PC-3 (cell line): Measurements from ENCODE around the gene MFAP3. TPM values are rescaled to one million over a fixed set of nuclear protein-coding genes. Genes with fewer than 3 reads are reported as not detected.

ENCODE experiments used
- ATAC-seq: fragments of 200-7000 bp; cut with Tn5 transposase; 2 replicates; pipeline ENCODE4 v1.9.1; 2020; ENCODE audit warnings: mild to moderate bottlenecking, moderate library complexity
- Bru-seq: library from RNA; stranded (reverse); fragments of 400-500 nt; gene quantifications from one replicate; lab custom pipeline; 2021; lab: Mats Ljungman, UMichigan
- BruChase-seq, 2 experiments: library from RNA; stranded (reverse); fragments of 400-500 nt; gene quantifications; one replicate each; lab custom pipeline; 2021; lab: Mats Ljungman, UMichigan
- BruUV-seq: library from RNA; stranded (reverse); fragments of 400-500 nt; replicated peaks from 2 replicates; lab custom pipeline; 2021; lab: Mats Ljungman, UMichigan
- CTCF ChIA-PET: fragments of 300-600 bp; sonication (Branson Sonifier 250); formaldehyde crosslinking; loops from one replicate; lab custom pipeline; 2022; ENCODE audit warnings: antibody characterized with exemption; lab: Charles Lee
- POLR2A ChIA-PET: fragments of 300-600 bp; sonication (Branson Sonifier 250); formaldehyde crosslinking; loops from one replicate; lab custom pipeline; 2022; ENCODE audit warnings: antibody characterized with exemption; ENCODE audit not compliant: unreplicated experiment; lab: Charles Lee
- DNase-seq: peaks from one replicate; pipeline ENCODE4 v3.0.0-alpha.2; 2015
- H2AFZ ChIP-seq: fragments of 300-600 bp; sonication (generic); 2 replicates; pipeline ENCODE4 v1.6.0; 2016; ENCODE audit warnings: antibody characterized with exemption, low read length
- H3F3A ChIP-seq: fragments of 300-600 bp; sonication (generic); one replicate; pipeline ENCODE4 v1.6.0; 2017; ENCODE audit warnings: antibody characterized with exemption, low read length, control low read depth, mild to moderate bottlenecking; ENCODE audit not compliant: unreplicated experiment
- H3K27ac ChIP-seq: fragments of 300-600 bp; sonication (generic); 2 replicates; pipeline ENCODE4 v1.5.1; 2016; ENCODE audit warnings: mild to moderate bottlenecking, low read length
- H3K27me3 ChIP-seq: fragments of 300-600 bp; sonication (generic); 2 replicates; pipeline ENCODE4 v1.6.1; 2016; ENCODE audit warnings: low read length, mixed read lengths
- H3K36me3 ChIP-seq: fragments of 300-600 bp; sonication (generic); 2 replicates; pipeline ENCODE4 v1.6.1; 2016; ENCODE audit warnings: low read depth, mixed run types, low read length, mixed read lengths
- H3K4me1 ChIP-seq: fragments of 300-600 bp; sonication (generic); 2 replicates; pipeline ENCODE4 v1.5.1; 2016; ENCODE audit warnings: low read length; ENCODE audit not compliant: insufficient read depth
- H3K4me2 ChIP-seq: fragments of 300-600 bp; sonication (generic); 2 replicates; pipeline ENCODE4 v1.6.0; 2016; ENCODE audit warnings: low read length
- H3K4me3 ChIP-seq: fragments of 300-600 bp; sonication (generic); 2 replicates; pipeline ENCODE4 v1.5.1; 2016; ENCODE audit warnings: mild to moderate bottlenecking, low read length, mixed read lengths
- H3K79me2 ChIP-seq: fragments of 300-600 bp; sonication (generic); 2 replicates; pipeline ENCODE4 v1.6.1; 2017; ENCODE audit warnings: low read length, mixed read lengths
- H3K9ac ChIP-seq: fragments of 300-600 bp; sonication (generic); 2 replicates; pipeline ENCODE4 v1.6.0; 2016; ENCODE audit warnings: mild to moderate bottlenecking, low read length
- H3K9me2 ChIP-seq: fragments of 300-600 bp; sonication (generic); replicated peaks from 2 replicates; pipeline ENCODE4 v1.6.1; 2016; ENCODE audit warnings: mixed run types, low read length, mixed read lengths
- H3K9me3 ChIP-seq: fragments of 300-600 bp; sonication (generic); 2 replicates; pipeline ENCODE4 v1.6.1; 2016; ENCODE audit warnings: low read length, mixed read lengths
- H4K20me1 ChIP-seq: fragments of 300-600 bp; sonication (generic); 2 replicates; pipeline ENCODE4 v1.6.1; 2016; ENCODE audit warnings: low read length, mixed read lengths
- EZH2 ChIP-seq: fragments of 300-600 bp; sonication (generic); IDR thresholded peaks from one replicate; pipeline ENCODE4 v1.6.1; 2017; ENCODE audit warnings: antibody characterized with exemption, mild to moderate bottlenecking, low read length; ENCODE audit not compliant: unreplicated experiment
- EZH2phosphoT487 ChIP-seq: fragments of 300-600 bp; sonication (generic); IDR thresholded peaks from 2 replicates; pipeline ENCODE4 v1.6.1; 2018; ENCODE audit warnings: mild to moderate bottlenecking, antibody characterized with exemption, low read length, borderline replicate concordance
- intact Hi-C: fragments of 100-400 bp; cut with micrococcal nuclease; formaldehyde crosslinking; loops from 2 replicates; pipeline ENCODE4 v1.9.0; 2023
- long read RNA-seq: library from polyadenylated mRNA; unstranded; transcript quantifications from one replicate; pipeline ENCODE4 v2.0.0, GENCODE V29; 2021; ENCODE audit not compliant: unreplicated experiment
- total RNA-seq: library from RNA; depleted of rRNA; stranded (reverse); fragments of >200 nt; gene quantifications from 2 replicates; pipeline ENCODE4 v1.2.3, GENCODE V29; 2014; rRNA removed
- TF ChIP-seq, protein P1 (sequence below): fragments of 300-600 bp; sonication (generic); conservative IDR thresholded peaks from 2 replicates; pipeline ENCODE4 v1.5.1; 2017; ENCODE audit warnings: antibody characterized with exemption, low read depth, mild to moderate bottlenecking, low read length

The MFAP3 gene
- total RNA-seq (17.7 and 21.1 TPM in 2 replicates), Bru-seq, nascent RNA (percentile 80 among the genes with signal in this experiment), BruChase-seq, experiment 1, labeled RNA remaining after a 6-hour chase (percentile 83 among the genes with signal in this experiment), BruChase-seq, experiment 2, labeled RNA remaining after a 2-hour chase (percentile 84 among the genes with signal in this experiment)
- long read RNA-seq, transcript MFAP3-212 (3 exons, 643 nt), result major isoform, 48 of 68 reads
- long read RNA-seq, partial matches to known transcripts, result 5 of 68 reads
- long read RNA-seq, other reads (novel, unspliced or antisense), result 14 of 68 reads

DNA sequence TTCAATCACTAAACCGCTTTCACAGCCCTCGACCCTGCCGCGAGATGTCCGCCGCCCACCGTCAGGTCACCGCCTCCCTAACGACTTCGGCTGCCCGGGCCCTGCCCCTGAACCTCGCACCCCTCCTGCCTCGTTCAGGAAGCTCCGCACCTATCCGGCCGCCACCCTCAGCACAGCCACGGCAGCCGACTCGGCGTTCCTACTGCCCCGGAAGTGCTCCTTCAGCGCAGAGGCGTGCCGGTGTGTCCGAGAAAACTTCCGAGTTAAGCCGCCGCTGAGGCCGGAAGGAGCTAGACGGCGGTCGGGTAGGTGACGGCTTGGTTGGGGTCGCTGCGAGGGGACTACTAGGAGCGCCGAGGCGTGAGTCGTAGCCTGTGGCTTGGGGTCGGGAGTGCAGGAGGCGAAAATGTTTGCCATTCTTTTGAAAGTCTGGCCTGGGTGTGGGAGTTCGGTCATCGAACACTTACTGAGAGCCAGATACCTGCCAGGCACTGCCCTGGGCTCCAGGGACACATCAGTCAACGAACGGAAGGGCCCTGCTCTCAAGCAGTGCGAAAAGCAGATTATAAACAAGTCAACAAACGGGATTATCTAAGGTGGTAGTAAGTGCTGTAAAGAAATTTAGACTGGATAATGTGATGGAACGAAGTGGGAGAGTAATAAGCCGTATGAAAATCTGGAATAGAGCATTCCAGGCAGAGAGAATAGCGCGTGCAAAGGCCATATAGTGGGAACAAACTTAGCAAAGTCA, at the start of gene MFAP3, which contains the start of gene FAM114A2:
Gene MFAP3, plus strand, starts transcription at position 261 of the 751 bp plus-strand sequence. CDS start 10,756 bp downstream, outside the sequence.
Gene FAM114A2, minus strand, starts transcription at position 204 of the 751 bp plus-strand sequence. CDS start 3,957 bp downstream, outside the sequence.
- no peaks in the 10 kb centered on the region for H3K9me3 ChIP-seq
- POLR2A ChIA-PET, result interaction anchor here (0.5 to 0.7 kb wide), 3 partner anchors 15 to 607 kb away, joined by 3 to 15 read pairs (median 3); no protein-coding TSS in a partner anchor
- H3K79me2 ChIP-seq, result peaks cover 28% of the 10 kb centered on the region
- TF ChIP-seq, protein P1, sequence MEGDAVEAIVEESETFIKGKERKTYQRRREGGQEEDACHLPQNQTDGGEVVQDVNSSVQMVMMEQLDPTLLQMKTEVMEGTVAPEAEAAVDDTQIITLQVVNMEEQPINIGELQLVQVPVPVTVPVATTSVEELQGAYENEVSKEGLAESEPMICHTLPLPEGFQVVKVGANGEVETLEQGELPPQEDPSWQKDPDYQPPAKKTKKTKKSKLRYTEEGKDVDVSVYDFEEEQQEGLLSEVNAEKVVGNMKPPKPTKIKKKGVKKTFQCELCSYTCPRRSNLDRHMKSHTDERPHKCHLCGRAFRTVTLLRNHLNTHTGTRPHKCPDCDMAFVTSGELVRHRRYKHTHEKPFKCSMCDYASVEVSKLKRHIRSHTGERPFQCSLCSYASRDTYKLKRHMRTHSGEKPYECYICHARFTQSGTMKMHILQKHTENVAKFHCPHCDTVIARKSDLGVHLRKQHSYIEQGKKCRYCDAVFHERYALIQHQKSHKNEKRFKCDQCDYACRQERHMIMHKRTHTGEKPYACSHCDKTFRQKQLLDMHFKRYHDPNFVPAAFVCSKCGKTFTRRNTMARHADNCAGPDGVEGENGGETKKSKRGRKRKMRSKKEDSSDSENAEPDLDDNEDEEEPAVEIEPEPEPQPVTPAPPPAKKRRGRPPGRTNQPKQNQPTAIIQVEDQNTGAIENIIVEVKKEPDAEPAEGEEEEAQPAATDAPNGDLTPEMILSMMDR, result no peak
- TF ChIP-seq EZH2 (no peak), EZH2phosphoT487 (no peak)
- intact Hi-C loops, result no loop called here
- H3K27me3 ChIP-seq, result no peaks in the 10 kb centered on the region
- BruUV-seq, result TSS peak; percentile 84
- H3K36me3 ChIP-seq, result no peaks in the 10 kb centered on the region
- no peaks in the 10 kb centered on the region for H4K20me1 ChIP-seq
- peak within 1 kb of the TSS; percentile 99 for H3K4me3 ChIP-seq
- no peaks in the 10 kb centered on the region for H3F3A ChIP-seq
- peak; percentile 85 for DNase-seq
- peak within 1 kb of the TSS; percentile 61 for H3K27ac ChIP-seq
- ATAC-seq, result peak; percentile 100
- peak within 1 kb of the TSS; percentile 96 for H2AFZ ChIP-seq
- peak within 1 kb of the TSS; percentile 98 for H3K4me2 ChIP-seq
- peaks cover 14% of the 10 kb centered on the region for H3K4me1 ChIP-seq
- H3K9ac ChIP-seq, result peak within 1 kb of the TSS; percentile 85
- CTCF ChIA-PET, result interaction anchor here (0.6 kb wide), 1 partner anchor 743 kb away, joined by 4 read pairs; no protein-coding TSS in a partner anchor
- no peaks in the 10 kb centered on the region for H3K9me2 ChIP-seq

DNA sequence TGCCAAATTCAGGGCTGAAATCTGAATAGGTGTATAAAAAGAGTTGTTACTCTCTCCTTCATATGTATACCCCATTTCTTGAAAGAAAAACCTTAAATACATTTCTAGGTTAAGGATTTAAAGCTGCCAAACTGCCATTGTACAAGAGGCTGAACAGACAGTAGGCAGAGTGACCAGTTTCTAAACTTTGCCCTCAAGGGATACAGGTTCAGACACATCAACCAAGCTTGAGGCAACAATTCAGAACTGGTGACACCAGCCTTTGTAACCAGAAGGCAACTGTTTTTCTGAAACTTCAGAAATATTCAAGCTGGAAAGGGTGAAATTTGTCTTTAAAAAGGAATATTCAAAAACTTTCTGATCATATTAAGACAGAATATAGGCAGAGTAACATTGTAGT, 47.6 kb upstream of the MFAP3 start:
- H3K4me3 ChIP-seq, result no peak overlapping the region
- ChIA-PET POLR2A (no interaction called here), CTCF (no interaction called here)
- H3K4me2 ChIP-seq, result no peak overlapping the region
- no peaks in the 10 kb centered on the region for H3K27me3 ChIP-seq
- H3F3A ChIP-seq, result no peaks in the 10 kb centered on the region
- no peak overlapping the region for H3K9ac ChIP-seq
- no TSS peak for BruUV-seq
- no peaks in the 10 kb centered on the region for H3K79me2 ChIP-seq
- ATAC-seq (no peak), DNase-seq (no peak)
- intact Hi-C loops, result no loop called here
- no peaks in the 10 kb centered on the region for H3K9me2 ChIP-seq
- TF ChIP-seq EZH2phosphoT487, result no peak
- no peak for TF ChIP-seq EZH2
- TF ChIP-seq, protein P1, result no peak
- no peaks in the 10 kb centered on the region for H3K9me3 ChIP-seq
- no peaks in the 10 kb centered on the region for H3K4me1 ChIP-seq
- H4K20me1 ChIP-seq, result no peaks in the 10 kb centered on the region
- no peak overlapping the region for H2AFZ ChIP-seq
- no peak overlapping the region for H3K27ac ChIP-seq
- no peaks in the 10 kb centered on the region for H3K36me3 ChIP-seq
